ENCODE data around the gene NIBAN1. TPM values are rescaled to one million over a fixed set of nuclear protein-coding genes. Genes with fewer than 3 reads are reported as not detected.
A peak's percentile ranks its signal among the peaks of the same experiment; 100 is the strongest.
"Not testable (repeated sequence)": the region's sequence is repeated elsewhere in the genome, so short reads cannot be mapped to it uniquely, and the experiment has no call there.

The NIBAN1 gene
- total RNA-seq: 26.3 TPM

- H3K9me3 ChIP-seq (ENCODE audit: low read depth, low read length): no peaks in the 10 kb centered on the region
- H3K4me3 ChIP-seq (ENCODE audit: low read length): peak within 1 kb of the TSS; percentile 79
- peaks cover 38% of the 10 kb centered on the region for H3K4me1 ChIP-seq (ENCODE audit: insufficient read depth, low read length)
- no peaks in the 10 kb centered on the region for H3K27me3 ChIP-seq (ENCODE audit: insufficient read depth, low read length)
Observed at GRCh38 chr1:184974056-184974836, at the start of gene NIBAN1. NIBAN1 (minus strand) TSS chr1:184974508; CDS start chr1:184974356, 152 bp downstream.

- H3K4me1 ChIP-seq (ENCODE audit: insufficient read depth, low read length): peaks cover 14% of the 10 kb centered on the region
- no peak overlapping the region for H3K4me3 ChIP-seq (ENCODE audit: low read length)
- no peaks in the 10 kb centered on the region for H3K9me3 ChIP-seq (ENCODE audit: low read depth, low read length)
- H3K27me3 ChIP-seq (ENCODE audit: insufficient read depth, low read length): no peaks in the 10 kb centered on the region
Observed at GRCh38 chr1:185017966-185018365, 43.7 kb upstream of the NIBAN1 start.

- H3K27me3 ChIP-seq (ENCODE audit: insufficient read depth, low read length): no peaks in the 10 kb centered on the region
- no peak overlapping the region for H3K4me3 ChIP-seq (ENCODE audit: low read length)
- H3K4me1 ChIP-seq (ENCODE audit: insufficient read depth, low read length): peaks cover 14% of the 10 kb centered on the region
- no peaks in the 10 kb centered on the region for H3K9me3 ChIP-seq (ENCODE audit: low read depth, low read length)
Observed at GRCh38 chr1:185017338-185017737, 43.0 kb upstream of the NIBAN1 start.

- H3K4me3 ChIP-seq (ENCODE audit: low read length): no peak overlapping the region
- H3K4me1 ChIP-seq (ENCODE audit: insufficient read depth, low read length): peaks cover 14% of the 10 kb centered on the region
- H3K27me3 ChIP-seq (ENCODE audit: insufficient read depth, low read length): no peaks in the 10 kb centered on the region
- no peaks in the 10 kb centered on the region for H3K9me3 ChIP-seq (ENCODE audit: low read depth, low read length)
Observed at GRCh38 chr1:185016880-185017279, 42.6 kb upstream of the NIBAN1 start.

GRCh38 chr1:185015631-185016030 lies 41.3 kb upstream of the NIBAN1 start:
- no peaks in the 10 kb centered on the region for H3K9me3 ChIP-seq (ENCODE audit: low read depth, low read length)
- H3K27me3 ChIP-seq (ENCODE audit: insufficient read depth, low read length): no peaks in the 10 kb centered on the region
- no peak overlapping the region for H3K4me3 ChIP-seq (ENCODE audit: low read length)
- peaks cover 14% of the 10 kb centered on the region for H3K4me1 ChIP-seq (ENCODE audit: insufficient read depth, low read length)

GRCh38 chr1:185014941-185015340 lies 40.6 kb upstream of the NIBAN1 start:
- no peaks in the 10 kb centered on the region for H3K9me3 ChIP-seq (ENCODE audit: low read depth, low read length)
- H3K4me1 ChIP-seq (ENCODE audit: insufficient read depth, low read length): peaks cover 14% of the 10 kb centered on the region
- H3K27me3 ChIP-seq (ENCODE audit: insufficient read depth, low read length): no peaks in the 10 kb centered on the region
- no peak overlapping the region for H3K4me3 ChIP-seq (ENCODE audit: low read length)

GRCh38 chr1:185010361-185010760 lies 36.1 kb upstream of the NIBAN1 start:
- Histone ChIP-seq H3K27me3 (ENCODE audit: insufficient read depth, low read length) (no peaks in the 10 kb centered on the region), H3K9me3 (ENCODE audit: low read depth, low read length) (no peaks in the 10 kb centered on the region), H3K4me3 (ENCODE audit: low read length) (no peak overlapping the region), H3K4me1 (ENCODE audit: insufficient read depth, low read length) (peaks cover 4% of the 10 kb centered on the region)

GRCh38 chr1:185008838-185009237 lies 34.5 kb upstream of the NIBAN1 start:
- no peaks in the 10 kb centered on the region for H3K9me3 ChIP-seq (ENCODE audit: low read depth, low read length)
- H3K4me1 ChIP-seq (ENCODE audit: insufficient read depth, low read length): no peaks in the 10 kb centered on the region
- H3K4me3 ChIP-seq (ENCODE audit: low read length): no peak overlapping the region
- no peaks in the 10 kb centered on the region for H3K27me3 ChIP-seq (ENCODE audit: insufficient read depth, low read length)

GRCh38 chr1:185001312-185001880 lies 27.1 kb upstream of the NIBAN1 start:
- not testable (repeated sequence) for H3K9me3 ChIP-seq (ENCODE audit: low read depth, low read length); H3K4me1 ChIP-seq (ENCODE audit: insufficient read depth, low read length); H3K4me3 ChIP-seq (ENCODE audit: low read length); H3K27me3 ChIP-seq (ENCODE audit: insufficient read depth, low read length)

- not testable (repeated sequence) for H3K4me1 ChIP-seq (ENCODE audit: insufficient read depth, low read length); H3K4me3 ChIP-seq (ENCODE audit: low read length); H3K27me3 ChIP-seq (ENCODE audit: insufficient read depth, low read length); H3K9me3 ChIP-seq (ENCODE audit: low read depth, low read length)
Observed at GRCh38 chr1:184999974-185000373, 25.7 kb upstream of the NIBAN1 start.

- H3K27me3 ChIP-seq (ENCODE audit: insufficient read depth, low read length): peaks cover 3% of the 10 kb centered on the region
- no peak overlapping the region for H3K4me3 ChIP-seq (ENCODE audit: low read length)
- H3K9me3 ChIP-seq (ENCODE audit: low read depth, low read length): peaks cover 8% of the 10 kb centered on the region
- no peaks in the 10 kb centered on the region for H3K4me1 ChIP-seq (ENCODE audit: insufficient read depth, low read length)
Observed at GRCh38 chr1:184994301-184994700, 20.0 kb upstream of the NIBAN1 start.

GRCh38 chr1:184992271-184992670 lies 18.0 kb upstream of the NIBAN1 start:
- peaks cover 3% of the 10 kb centered on the region for H3K27me3 ChIP-seq (ENCODE audit: insufficient read depth, low read length)
- H3K4me1 ChIP-seq (ENCODE audit: insufficient read depth, low read length): peaks cover 5% of the 10 kb centered on the region
- H3K9me3 ChIP-seq (ENCODE audit: low read depth, low read length): peaks cover 8% of the 10 kb centered on the region
- no peak overlapping the region for H3K4me3 ChIP-seq (ENCODE audit: low read length)

GRCh38 chr1:184990204-184990603 lies 15.9 kb upstream of the NIBAN1 start:
- H3K4me1 ChIP-seq (ENCODE audit: insufficient read depth, low read length): peaks cover 5% of the 10 kb centered on the region
- H3K4me3 ChIP-seq (ENCODE audit: low read length): no peak overlapping the region
- H3K27me3 ChIP-seq (ENCODE audit: insufficient read depth, low read length): no peaks in the 10 kb centered on the region
- peaks cover 8% of the 10 kb centered on the region for H3K9me3 ChIP-seq (ENCODE audit: low read depth, low read length)

- no peak overlapping the region for H3K4me3 ChIP-seq (ENCODE audit: low read length)
- no peaks in the 10 kb centered on the region for H3K9me3 ChIP-seq (ENCODE audit: low read depth, low read length)
- no peaks in the 10 kb centered on the region for H3K27me3 ChIP-seq (ENCODE audit: insufficient read depth, low read length)
- H3K4me1 ChIP-seq (ENCODE audit: insufficient read depth, low read length): peaks cover 5% of the 10 kb centered on the region
Observed at GRCh38 chr1:184988506-184988905, 14.2 kb upstream of the NIBAN1 start.

GRCh38 chr1:184987696-184988095 lies 13.4 kb upstream of the NIBAN1 start:
- peaks cover 5% of the 10 kb centered on the region for H3K4me1 ChIP-seq (ENCODE audit: insufficient read depth, low read length)
- H3K4me3 ChIP-seq (ENCODE audit: low read length): no peak overlapping the region
- H3K27me3 ChIP-seq (ENCODE audit: insufficient read depth, low read length): no peaks in the 10 kb centered on the region
- H3K9me3 ChIP-seq (ENCODE audit: low read depth, low read length): no peaks in the 10 kb centered on the region

- Histone ChIP-seq H3K4me3 (ENCODE audit: low read length) (no peak overlapping the region), H3K4me1 (ENCODE audit: insufficient read depth, low read length) (peaks cover 5% of the 10 kb centered on the region), H3K9me3 (ENCODE audit: low read depth, low read length) (no peaks in the 10 kb centered on the region), H3K27me3 (ENCODE audit: insufficient read depth, low read length) (no peaks in the 10 kb centered on the region)
Observed at GRCh38 chr1:184986250-184986649, 11.9 kb upstream of the NIBAN1 start.

Measured in mononuclear cell (primary cell).